DND-41 (cell line): ENCODE measurements around the gene TMPRSS6.

Experiments used
- CTCF ChIP-seq: IDR thresholded peaks from 2 replicates; pipeline ENCODE4 v1.5.1; 2012; ENCODE audit warnings: borderline replicate concordance, low read length, moderate library complexity, mild to moderate bottlenecking; ENCODE audit not compliant: poor library complexity, severe bottlenecking; ENCODE audit errors: extremely low read depth
- EZH2 ChIP-seq: IDR thresholded peaks from 3 replicates; pipeline ENCODE4 v1.6.1; 2012; ENCODE audit warnings: borderline replicate concordance, low read depth, mild to moderate bottlenecking, moderate library complexity, low read length, inconsistent platforms; ENCODE audit not compliant: severe bottlenecking

GRCh38 chr22:37054056-37054395 is 55.5 kb downstream of the TMPRSS6 start:
- TF ChIP-seq CTCF (no peak), EZH2 (no peak)
